NCI-H524 (cell line): ENCODE results near the gene BRMS1.
A peak's percentile ranks its signal among the peaks of the same experiment; 100 is the strongest.
"Not testable (repeated sequence)": the region's sequence is repeated elsewhere in the genome, so short reads cannot be mapped to it uniquely, and the experiment has no call there.

Experiments used
- DNase-seq, 2 experiments: peaks; one replicate each; lab custom pipeline; 2025; lab: John Stamatoyannopoulos, UW

Gene BRMS1, protein sequence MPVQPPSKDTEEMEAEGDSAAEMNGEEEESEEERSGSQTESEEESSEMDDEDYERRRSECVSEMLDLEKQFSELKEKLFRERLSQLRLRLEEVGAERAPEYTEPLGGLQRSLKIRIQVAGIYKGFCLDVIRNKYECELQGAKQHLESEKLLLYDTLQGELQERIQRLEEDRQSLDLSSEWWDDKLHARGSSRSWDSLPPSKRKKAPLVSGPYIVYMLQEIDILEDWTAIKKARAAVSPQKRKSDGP

DNA sequence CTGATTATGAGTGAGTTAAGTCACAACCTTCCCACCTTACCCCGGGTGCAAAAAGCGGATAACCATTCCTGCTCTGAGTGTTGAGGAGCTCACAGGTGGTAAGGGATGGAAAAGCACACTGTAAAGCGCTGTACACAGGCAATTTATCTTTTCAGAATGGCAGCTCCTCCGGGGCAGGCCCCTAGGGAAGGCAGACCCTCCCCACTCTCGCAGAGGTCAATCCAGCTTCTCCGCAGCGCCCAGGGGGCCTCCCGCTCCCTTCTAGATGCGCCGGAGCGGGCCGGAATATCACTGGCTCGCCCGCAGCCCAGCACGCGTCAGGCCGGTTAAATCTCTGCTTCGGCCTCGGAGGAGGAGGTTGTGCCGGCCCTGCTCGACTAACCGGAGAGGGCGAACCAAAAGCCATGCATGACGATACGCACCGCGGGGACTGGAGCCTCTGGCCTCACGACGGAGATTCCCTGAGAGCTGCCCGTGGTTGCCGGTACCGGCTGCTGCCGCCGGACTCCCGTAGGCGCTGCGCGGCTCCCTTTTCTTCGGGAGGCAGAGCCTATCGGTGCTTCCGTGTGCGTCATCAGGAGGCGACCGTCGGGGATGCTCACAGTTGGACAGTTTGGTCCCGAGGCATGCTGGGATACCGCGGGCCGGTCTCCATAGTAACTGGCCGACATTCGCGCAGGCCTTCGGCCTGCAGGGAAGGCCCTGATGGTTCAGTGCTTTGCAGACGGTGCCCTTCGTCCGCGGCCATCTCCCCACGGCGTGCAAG lies at the start of gene BRMS1:
TSS of gene BRMS1 (minus strand) at position 555 of the 766 bp plus-strand sequence. CDS start 2,870 bp downstream, outside the sequence.
- DNase-seq: peak; percentile 79 to 91

GRCh38 chr11:66393954-66394353 lies 49.0 kb upstream of the BRMS1 start:
- no peak for DNase-seq

GRCh38 chr11:66391322-66391721 lies 46.4 kb upstream of the BRMS1 start:
- DNase-seq: no peak

DNA sequence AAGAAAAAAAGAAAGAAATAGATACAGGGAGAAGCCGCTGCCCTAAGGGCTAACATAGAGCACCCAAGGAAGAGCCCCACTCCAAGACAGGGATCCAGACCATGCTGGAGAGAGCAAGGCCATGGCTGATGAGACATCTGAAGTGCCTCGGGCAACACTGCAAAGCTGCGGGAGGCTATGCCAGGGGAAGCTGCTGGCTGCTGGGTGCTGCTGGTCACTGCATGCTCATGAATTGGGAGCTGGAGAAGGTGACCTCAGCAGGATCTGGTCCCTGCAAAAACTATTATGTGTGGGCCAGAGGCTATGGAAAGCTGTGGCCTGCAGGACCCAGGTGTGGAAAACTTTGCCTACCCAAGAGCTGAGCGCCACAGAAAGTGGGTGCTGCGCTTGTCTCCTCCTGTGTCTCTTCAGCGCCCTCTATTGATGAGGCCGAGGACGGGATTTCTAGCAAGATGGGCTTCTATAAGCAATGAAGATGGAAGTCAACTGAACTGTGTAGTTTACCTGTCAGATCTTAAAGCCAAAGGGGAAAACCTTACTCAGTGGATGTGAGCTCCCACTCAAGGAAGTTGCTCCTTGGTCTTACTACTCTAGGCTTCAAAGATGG lies 44.0 kb upstream of the BRMS1 start:
- DNase-seq: peak; percentile 46 to 73

DNA sequence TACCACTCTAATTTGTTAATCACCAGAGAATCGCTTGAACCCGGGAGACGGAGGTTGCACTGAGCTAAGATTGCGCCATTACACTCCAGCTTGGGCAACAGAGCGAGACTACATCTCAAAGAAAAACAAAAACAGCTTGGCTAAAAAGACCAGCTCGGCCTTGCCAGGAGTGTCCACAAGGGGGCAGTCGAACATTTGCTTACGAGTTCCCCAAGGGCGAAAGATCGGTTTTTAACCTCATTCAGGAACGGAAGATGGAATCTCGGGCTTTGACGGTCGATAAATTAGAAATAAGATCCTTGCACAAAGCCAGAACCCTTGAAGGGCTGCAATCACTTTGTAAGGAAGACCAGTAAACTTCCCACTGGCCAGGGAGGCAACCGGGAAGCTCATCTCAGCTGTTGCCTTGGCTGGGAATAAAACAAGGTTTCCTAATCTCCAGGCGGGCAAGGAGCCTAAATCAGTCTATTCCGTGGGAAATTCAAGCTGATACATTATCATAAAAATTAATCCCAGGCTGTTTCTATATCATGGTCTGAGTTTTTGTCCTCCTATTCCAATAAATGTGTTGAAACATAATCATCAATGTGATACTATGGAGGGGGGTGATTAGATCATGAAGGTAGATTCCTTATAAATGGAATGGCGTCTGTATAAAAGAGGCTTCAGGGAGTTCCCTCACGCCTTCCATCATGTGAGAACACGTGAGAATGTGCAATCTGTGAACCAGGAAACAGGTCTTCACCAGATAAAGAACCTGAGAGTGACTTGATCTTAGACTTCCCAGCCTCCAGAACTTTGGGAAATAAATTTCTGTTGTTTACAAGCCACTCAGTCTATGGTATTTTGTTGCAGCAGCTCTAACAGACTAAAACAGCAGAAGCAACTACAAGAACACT lies 41.5 kb upstream of the BRMS1 start:
- peak; percentile 66 to 81 for DNase-seq

DNA sequence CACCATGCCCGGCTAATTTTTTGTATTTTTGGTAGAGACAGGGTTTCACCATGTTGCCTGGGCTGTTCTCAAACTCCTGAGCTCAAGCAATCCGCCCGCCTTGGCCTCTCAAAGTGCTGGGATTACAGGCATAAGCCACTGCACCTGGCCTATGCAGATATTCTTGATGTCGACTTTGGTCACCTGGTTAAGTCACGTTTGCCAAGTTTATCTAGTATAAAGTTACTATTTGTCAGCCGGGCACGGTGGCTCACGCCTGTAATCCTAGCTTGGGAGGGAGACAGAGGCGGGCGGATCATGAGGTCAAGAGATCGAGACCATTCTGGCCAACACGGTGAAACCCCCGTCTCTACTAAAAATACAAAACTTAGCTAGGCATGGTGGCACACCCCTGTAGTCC lies 39.4 kb upstream of the BRMS1 start:
- not testable (repeated sequence) for DNase-seq

- DNase-seq: peak in 1 of 2 experiments; percentile 29
These were observed 35.4 kb upstream of the BRMS1 start for GRCh38 chr11:66380264-66380663.

- DNase-seq: not testable (repeated sequence)
These were observed 28.9 kb upstream of the BRMS1 start for GRCh38 chr11:66373690-66374287.

DNA sequence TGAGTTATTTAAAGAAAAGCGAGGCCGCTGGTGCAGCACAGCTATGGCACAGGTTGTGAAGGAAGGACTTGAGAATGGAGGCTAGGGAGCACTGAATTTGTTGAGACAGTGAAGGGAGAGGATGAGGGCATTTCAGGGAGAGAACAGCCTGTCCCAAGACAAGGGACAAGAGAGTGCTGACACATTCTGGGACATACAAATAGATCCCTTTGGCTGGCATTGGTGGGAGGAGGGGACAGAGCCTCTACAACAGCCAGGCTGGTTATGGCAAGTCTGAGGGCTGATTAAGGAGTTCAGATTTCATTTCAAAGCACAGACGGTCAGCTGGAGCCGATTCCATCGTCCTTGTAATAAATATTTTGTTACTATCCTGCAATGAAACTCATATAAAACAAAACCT lies 28.4 kb upstream of the BRMS1 start:
- peak in 1 of 2 experiments; percentile 60 for DNase-seq

- DNase-seq: peak; percentile 88 to 93
These were observed 26.9 kb upstream of the BRMS1 start, which contains the start of gene SLC29A2 for GRCh38 chr11:66371627-66372415. TSS of gene SLC29A2 (minus strand) at chr11:66371760. CDS start at chr11:66371591, 169 bp downstream.

- DNase-seq: no peak
These were observed 24.4 kb upstream of the BRMS1 start for GRCh38 chr11:66369073-66369894.

DNA sequence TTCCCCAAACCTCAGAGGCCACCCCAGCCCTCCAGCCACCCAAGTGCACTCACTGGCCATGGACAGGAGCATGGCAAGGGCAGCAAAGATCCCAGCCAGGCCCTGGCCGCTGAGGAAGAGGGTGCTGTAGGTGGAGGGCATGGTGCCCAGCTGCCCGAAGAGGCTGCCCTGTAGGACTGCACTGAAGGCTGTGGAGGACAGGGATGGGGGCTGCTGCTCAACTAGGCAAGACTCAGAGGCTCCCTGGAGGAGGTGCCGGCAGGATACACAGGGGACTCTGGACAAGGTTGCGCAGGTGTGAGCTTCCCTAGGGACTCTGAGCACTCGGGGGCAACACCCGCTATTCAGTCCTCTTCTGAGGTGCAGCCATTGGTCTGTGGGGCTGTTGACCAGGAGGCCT lies 23.6 kb upstream of the BRMS1 start:
- no peak for DNase-seq

GRCh38 chr11:66367561-66368312 lies 22.8 kb upstream of the BRMS1 start:
- no peak for DNase-seq

DNA sequence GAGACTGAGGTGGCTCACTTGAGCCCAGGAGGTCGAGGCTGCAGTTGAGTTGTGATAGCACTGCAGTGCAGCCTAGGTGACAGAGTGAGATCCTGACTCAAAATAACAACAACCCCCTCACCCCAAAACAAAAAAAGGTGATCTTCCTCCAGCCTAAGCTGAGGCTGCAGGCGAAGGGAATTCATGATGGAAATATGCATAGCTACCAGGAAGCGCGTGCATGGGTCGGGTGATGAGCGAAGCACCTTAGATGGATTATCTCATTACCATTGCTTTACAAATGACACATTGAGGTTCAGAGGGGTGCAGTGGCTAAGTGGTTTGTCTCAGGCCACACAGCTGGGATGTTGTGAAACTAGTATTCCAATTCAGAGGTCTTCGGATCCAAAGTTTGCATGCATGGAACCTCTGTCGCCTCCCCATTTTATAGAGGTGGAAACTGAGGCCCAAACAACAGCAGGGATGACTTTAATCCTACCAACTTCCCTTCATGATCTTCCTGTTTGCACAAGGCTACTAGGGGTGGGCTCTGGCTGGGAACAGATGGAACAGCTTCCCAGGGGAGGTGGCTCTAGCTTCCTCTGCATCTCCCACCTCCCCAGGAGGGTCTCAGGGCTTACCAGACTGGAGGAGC lies 22.1 kb upstream of the BRMS1 start:
- DNase-seq: no peak

DNA sequence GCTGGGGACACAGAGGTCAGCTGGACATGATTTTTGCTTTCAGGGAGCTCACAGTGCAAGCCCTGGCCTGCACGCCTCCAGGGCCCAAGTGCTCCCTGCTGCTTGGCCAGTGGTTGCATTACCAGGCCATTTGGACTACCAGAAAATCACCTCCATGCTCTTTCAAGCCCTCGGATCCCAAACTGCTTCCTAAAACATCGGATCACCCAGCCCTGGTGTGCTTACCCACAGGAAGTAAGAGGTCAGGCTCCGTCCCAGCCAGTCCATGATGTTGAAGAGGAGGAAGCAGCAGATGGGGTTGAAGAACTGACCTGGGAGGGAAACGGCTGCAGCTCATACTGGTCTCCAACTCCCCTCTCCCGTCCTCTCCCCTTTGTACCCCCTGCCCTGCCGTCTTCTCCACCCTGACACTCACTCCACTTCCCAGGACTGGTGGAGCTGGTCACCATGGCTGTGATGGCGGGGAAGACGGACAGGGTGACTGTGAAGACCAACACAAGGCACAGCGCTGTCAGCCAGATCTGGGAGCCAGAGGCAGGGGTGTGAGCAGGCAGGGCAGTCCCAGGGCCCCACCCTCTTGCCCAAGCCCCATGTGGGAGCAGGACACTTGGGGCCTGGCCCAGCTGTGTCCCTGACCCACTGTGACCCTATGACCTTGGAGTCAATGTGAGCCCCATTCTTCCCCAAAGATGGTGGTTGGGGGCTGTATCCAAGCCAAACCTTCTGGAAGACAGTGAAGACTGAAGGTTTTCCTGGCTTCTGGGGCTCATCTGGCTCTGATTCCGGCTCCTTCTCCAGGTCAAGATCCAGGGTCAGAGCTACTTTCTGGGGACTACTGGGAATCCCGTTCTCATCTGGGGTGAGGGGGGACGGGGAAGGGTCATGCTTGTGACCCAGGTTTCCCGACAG lies 21.1 kb upstream of the BRMS1 start:
- DNase-seq: no peak

DNA sequence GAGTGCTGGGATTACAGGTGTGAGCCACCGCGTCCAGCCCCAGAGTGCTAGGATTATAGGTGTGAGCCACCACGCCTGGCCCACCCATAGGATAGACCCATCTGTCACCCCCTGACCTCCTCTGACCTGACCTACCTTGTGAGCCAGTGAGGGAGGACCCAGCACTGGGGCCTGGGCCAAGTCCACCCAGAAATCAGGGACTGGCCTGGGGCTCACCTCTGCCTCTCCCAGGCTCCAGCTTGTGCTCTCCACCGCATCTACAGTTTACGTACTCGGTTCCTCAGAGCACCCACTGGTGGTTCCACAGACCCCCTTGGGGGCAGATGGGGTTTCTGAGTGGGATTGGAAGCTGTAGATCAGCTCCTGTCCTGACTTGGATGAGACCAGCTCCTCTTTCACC lies 20.3 kb upstream of the BRMS1 start:
- DNase-seq: no peak

GRCh38 chr11:66363805-66364535 lies 19.1 kb upstream of the BRMS1 start:
- peak in 1 of 2 experiments; percentile 31 for DNase-seq
